Measurements from ENCODE around the gene ESR2.

DNA sequence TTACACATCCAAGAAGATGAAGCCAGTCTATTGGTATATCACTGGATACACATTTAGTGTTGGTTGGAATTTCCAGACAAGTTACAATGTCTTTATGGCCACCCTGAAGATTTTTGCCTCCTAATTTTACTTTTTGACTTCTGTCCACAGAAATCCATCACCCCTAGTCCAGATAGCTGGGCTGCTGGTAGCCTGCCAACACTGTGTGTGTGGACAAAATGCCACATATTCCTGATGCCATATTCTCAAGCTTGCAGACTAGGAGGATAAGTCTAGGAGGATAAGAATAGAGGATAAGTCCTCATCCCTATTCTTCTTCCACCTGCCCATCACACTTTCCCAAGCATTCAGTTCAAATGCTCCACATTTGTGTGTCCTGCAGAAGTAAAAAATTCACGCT is 4.6 kb downstream of the ESR2 start:
- TF ChIP-seq CTCF (IDR thresholded peaks at IDR 0.05) (no peak), POLR2A (IDR thresholded peaks at IDR 0.05) (no peak)

Measured in breast epithelium (tissue), 3 donors.